NB4 (cell line): ENCODE data around the gene ADCYAP1.

Experiments used
- CTCF ChIP-seq: IDR thresholded peaks from one replicate; pipeline ENCODE4 v1.5.1; 2012; ENCODE audit warnings: low read depth, low read length
- POLR2A ChIP-seq: IDR thresholded peaks from 2 replicates; pipeline ENCODE4 v1.6.1; 2011; ENCODE audit warnings: mild to moderate bottlenecking; ENCODE audit not compliant: insufficient read length; ENCODE audit errors: extremely low read depth

- TF ChIP-seq CTCF = peak; percentile 97
- TF ChIP-seq POLR2A = no peak
Measured at GRCh38 chr18:864872-865273, 39.8 kb upstream of the ADCYAP1 start.
